Measurements from ENCODE around the gene DDA1.

DNA sequence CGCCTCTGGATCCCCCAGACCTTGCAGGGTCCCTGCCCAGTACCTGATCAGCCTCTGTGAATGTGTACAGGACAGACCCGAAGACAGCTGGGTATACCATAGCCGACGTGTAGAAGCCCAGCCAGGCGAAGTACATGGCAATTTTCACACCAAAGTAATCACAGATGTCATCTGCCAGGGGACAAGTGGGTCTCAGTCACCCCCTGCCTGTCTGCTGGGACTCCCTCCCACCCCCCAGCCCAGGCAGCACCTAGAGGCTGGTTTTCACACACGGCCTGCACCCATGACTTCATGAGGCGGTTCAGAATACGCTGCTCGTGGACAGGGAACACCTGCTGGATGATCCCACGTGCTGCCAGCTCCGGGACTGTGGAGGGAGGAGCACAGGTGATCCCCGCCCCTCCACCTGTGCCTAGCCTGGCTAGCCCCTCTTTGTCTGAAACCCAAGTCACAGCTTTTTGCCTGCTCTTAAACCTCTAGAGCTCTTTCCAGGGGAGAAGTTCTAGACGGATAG, 21.7 kb downstream of the DDA1 start:
- TF ChIP-seq EP300 (IDR thresholded peaks at IDR 0.05; ENCODE audit: borderline replicate concordance) (no peak), YY1 (IDR thresholded peaks at IDR 0.05; ENCODE audit: low read depth) (no peak), CEBPB (IDR thresholded peaks at IDR 0.05) (no peak), TCF12 (IDR thresholded peaks at IDR 0.05; ENCODE audit: low read depth) (no peak)
